GM20000 (cell line): ENCODE results near the gene PLEKHG5.

ENCODE experiments used
- DNase-seq: peaks from one replicate; pipeline ENCODE4 v3.0.0; 2012; ENCODE audit warnings: low spot score
- CTCF ChIP-seq: IDR thresholded peaks from 2 replicates; pipeline ENCODE4 v1.5.1; 2012; ENCODE audit warnings: mild to moderate bottlenecking, control low read depth; ENCODE audit errors: extremely low read depth, missing control alignments

The PLEKHG5 gene

GRCh38 chr1:6491480-6491962 is at the start of gene PLEKHG5:
Gene PLEKHG5, minus strand, starts transcription at chr1:6491667. Its CDS starts 14,096 bp downstream, at chr1:6477571.
- no peak for DNase-seq

GRCh38 chr1:6538956-6539355 is 47.5 kb upstream of the PLEKHG5 start:
- TF ChIP-seq CTCF = no peak
- DNase-seq = no peak

More at GRCh38 chr1:6491480-6491962, at the start of gene PLEKHG5:
- TF ChIP-seq CTCF = no peak

GRCh38 chr1:6536291-6536690 is 44.8 kb upstream of the PLEKHG5 start:
- no peak for TF ChIP-seq CTCF
- DNase-seq = no peak

- DNase-seq = no peak
- TF ChIP-seq CTCF = no peak
Observed at GRCh38 chr1:6535214-6535613, 43.7 kb upstream of the PLEKHG5 start.

- no peak for TF ChIP-seq CTCF
- no peak for DNase-seq
Observed at GRCh38 chr1:6534248-6534822, 42.9 kb upstream of the PLEKHG5 start.

GRCh38 chr1:6531996-6532395 is 40.5 kb upstream of the PLEKHG5 start:
- DNase-seq = no peak
- TF ChIP-seq CTCF = no peak

GRCh38 chr1:6530504-6531160 is 39.2 kb upstream of the PLEKHG5 start:
- TF ChIP-seq CTCF = no peak
- DNase-seq = no peak
